Skeletal muscle tissue (tissue), 4 donors: ENCODE results near the gene CD274. TPM values are rescaled to one million over a fixed set of nuclear protein-coding genes. Genes with fewer than 3 reads are reported as not detected.
"Not testable (repeated sequence)": the region's sequence is repeated elsewhere in the genome, so short reads cannot be mapped to it uniquely, and the experiment has no call there.

Experiments
- H3K27ac ChIP-seq: one replicate; pipeline ENCODE4 v1.7.0; 2013; ENCODE audit warnings: mild to moderate bottlenecking, low read depth, low read length, inconsistent platforms
- H3K27me3 ChIP-seq, 3 donors: one replicate each; pipeline ENCODE4 v1.7.0; 2013; ENCODE audit warnings: low read length in 3 of 3; ENCODE audit not compliant: control insufficient read depth in 3 of 3, insufficient read depth in 3 of 3
- H3K36me3 ChIP-seq, 3 donors: one replicate each; pipeline ENCODE4 v1.7.0; 2013; ENCODE audit warnings: low read length in 3 of 3; ENCODE audit not compliant: control insufficient read depth in 3 of 3, insufficient read depth in 3 of 3
- H3K4me1 ChIP-seq, 3 donors: one replicate each; pipeline ENCODE4 v1.7.0; 2013; ENCODE audit warnings: low read length in 3 of 3, mild to moderate bottlenecking in 3 of 3; ENCODE audit not compliant: control insufficient read depth in 3 of 3, insufficient read depth in 3 of 3
- H3K4me3 ChIP-seq, 3 donors: one replicate each; pipeline ENCODE4 v1.7.0; 2013; ENCODE audit warnings: low read length in 3 of 3
- H3K9ac ChIP-seq, 3 donors: one replicate each; pipeline ENCODE4 v1.7.0; 2013; ENCODE audit warnings: low read length in 3 of 3, mild to moderate bottlenecking in 3 of 3, moderate library complexity in 2 of 3, low read depth in 1 of 3
- H3K9me3 ChIP-seq, 3 donors: one replicate each; pipeline ENCODE4 v1.7.0; 2013; ENCODE audit warnings: low read length in 3 of 3; ENCODE audit not compliant: control insufficient read depth in 3 of 3
- total RNA-seq: library from RNA; depleted of rRNA; stranded (reverse); fragments of >200 nt; gene quantifications from one replicate; pipeline ENCODE4 v1.2.3, GENCODE V29; 2014
- donor health status: Osteomylitis.

CD274 gene
- total RNA-seq, 1 donor from 2014 or later, result 0.52 TPM

DNA sequence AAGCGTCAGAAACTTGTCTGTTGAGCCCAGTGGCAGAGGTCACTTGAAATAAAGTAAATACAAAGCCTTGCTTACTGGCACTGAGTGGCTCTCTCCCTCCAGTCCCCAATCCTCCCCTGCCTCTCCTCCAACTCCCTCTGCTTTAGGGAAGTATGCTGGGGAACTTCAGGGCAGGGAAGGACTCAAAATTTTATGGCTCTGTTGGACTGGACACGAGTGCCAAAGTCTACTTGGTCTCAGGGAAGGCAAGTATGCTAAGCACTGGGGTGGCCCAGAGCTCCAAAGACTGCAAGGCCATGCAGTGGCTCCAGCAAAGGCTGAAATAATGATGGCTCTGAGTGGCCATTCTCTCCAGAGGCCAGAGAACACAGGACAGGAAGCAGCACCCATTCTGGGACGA is 22.2 kb upstream of the CD274 start:
- no peak overlapping the region for H3K27ac ChIP-seq
- no peak overlapping the region for H3K9ac ChIP-seq
- no peak overlapping the region for H3K4me3 ChIP-seq
- H3K27me3 ChIP-seq, result no peaks in the 10 kb centered on the region
- no peaks in the 10 kb centered on the region for H3K9me3 ChIP-seq
- H3K4me1 ChIP-seq, result no peaks in the 10 kb centered on the region
- peaks cover 5 to 17% (median 11%) of the 10 kb centered on the region in 3 donors for H3K36me3 ChIP-seq

DNA sequence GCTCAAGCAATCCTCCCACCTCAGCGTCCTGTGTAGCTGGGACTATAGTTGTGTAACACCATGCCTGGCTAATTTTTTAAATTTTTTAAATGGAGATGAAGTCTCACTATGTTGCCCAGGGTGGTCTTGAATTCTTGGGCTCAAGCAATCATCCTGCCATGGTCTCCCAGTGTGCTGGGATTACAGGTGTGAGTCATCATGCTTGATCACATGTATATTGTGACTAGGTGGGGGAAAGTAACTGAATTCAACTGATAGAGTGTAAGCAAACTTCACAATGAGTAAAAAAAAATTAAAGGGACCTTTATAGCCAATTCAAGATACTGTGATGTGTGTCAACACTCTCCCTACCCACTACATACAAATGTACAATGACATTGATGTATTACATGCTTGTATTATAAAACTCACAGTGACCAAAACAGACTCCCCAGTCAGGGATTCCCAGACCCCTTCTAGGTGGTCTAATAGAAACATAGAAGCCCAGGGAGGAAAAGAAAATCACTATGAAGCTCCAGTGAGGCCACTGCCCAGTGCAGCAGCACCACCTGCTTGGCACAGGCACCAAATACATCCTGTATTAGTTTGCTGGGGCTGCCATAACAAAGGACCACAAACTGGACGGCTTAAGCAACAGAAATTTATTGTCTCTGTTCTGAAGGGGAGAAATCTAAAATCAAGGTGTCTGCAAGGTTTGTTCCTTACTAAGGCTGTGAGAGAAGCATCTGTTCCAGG is 21.4 kb upstream of the CD274 start:
- H3K27me3 ChIP-seq, result no peaks in the 10 kb centered on the region
- H3K4me3 ChIP-seq, result no peak overlapping the region
- no peak overlapping the region for H3K27ac ChIP-seq
- peaks cover 5 to 17% (median 11%) of the 10 kb centered on the region in 3 donors for H3K36me3 ChIP-seq
- H3K9ac ChIP-seq, result no peak overlapping the region
- H3K9me3 ChIP-seq, result no peaks in the 10 kb centered on the region
- H3K4me1 ChIP-seq, result no peaks in the 10 kb centered on the region

DNA sequence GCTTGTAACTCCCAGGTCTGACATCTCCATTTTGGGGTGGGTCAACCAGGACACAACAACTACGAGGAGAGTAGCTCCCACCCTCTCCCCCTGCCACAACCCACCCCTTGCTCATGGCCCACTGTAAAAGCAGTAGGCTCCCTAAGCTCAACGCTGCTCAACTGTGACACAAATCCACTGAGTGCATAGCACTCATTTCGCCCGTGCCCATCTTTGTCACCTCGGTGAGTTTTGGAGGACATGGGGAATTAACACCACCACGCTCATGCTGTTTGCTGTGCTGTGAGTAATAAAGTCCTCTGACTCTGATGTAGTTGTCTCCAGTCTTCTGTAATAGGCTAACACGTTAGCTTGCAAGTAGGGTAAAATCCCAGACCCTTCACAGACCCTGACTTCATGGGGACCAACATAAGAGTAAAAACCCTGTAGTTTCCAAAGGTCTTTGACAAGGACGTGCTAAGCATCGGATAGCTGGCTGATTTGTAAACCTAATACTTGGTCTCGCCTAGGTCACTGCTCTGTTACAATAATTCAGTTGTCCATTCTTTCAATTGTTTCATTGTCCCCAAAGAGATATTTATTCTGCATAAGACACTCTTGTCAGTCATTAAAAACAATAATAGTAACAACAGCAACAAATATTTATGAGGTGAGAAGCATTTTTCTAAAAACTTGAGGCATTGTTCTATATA is 20.3 kb upstream of the CD274 start:
- H3K36me3 ChIP-seq, result peaks cover 5 to 17% (median 11%) of the 10 kb centered on the region in 3 donors
- H3K27me3 ChIP-seq, result no peaks in the 10 kb centered on the region
- H3K4me3 ChIP-seq, result no peak overlapping the region
- no peaks in the 10 kb centered on the region for H3K4me1 ChIP-seq
- no peak overlapping the region for H3K9ac ChIP-seq
- H3K9me3 ChIP-seq, result no peaks in the 10 kb centered on the region
- no peak overlapping the region for H3K27ac ChIP-seq

DNA sequence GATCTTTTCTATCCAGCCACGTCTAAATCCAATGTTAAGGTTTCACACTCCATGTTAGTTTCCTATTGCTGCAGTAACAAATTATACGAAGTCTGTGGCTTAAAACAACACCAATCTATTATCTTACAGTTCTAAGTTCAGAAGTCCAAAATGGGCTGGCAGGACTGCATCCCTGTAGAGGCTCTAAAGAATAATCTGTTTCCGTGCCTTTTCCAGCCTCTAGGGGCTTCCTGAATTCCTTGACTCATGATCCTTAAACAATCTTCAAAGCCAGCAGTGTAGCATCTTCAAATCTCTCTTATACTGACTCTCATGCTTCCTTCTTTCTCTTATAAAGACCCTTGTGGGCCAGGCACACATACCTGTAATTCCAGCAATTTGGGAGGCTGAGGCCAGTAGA is 19.4 kb upstream of the CD274 start:
- H3K9me3 ChIP-seq, result no peaks in the 10 kb centered on the region
- no peak overlapping the region for H3K27ac ChIP-seq
- no peaks in the 10 kb centered on the region for H3K27me3 ChIP-seq
- H3K4me1 ChIP-seq, result peaks cover 0 to 3% (median 2%) of the 10 kb centered on the region in 3 donors
- no peak overlapping the region for H3K4me3 ChIP-seq
- H3K9ac ChIP-seq, result no peak overlapping the region
- peaks cover 10 to 22% (median 15%) of the 10 kb centered on the region in 3 donors for H3K36me3 ChIP-seq

DNA sequence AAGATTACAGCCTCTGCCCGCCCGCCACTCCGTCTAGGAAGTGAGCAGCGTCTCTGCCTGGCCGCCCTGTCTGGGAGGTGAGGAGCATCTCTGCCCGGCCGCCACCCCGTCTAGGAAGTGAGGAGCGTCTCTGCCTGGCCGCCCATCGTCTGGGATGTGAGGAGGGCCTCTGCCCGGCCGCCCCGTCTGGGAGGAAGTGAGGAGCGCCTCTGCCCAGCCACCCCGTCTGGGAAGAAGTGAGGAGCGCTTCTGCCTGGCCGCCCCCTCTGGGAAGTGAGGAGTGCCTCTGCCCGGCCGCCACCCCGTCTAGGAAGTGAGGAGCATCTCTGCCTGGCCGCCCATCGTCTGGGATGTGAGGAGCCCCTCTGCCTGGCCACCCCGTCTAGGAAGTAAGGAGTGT is 17.5 kb upstream of the CD274 start:
- H3K27ac ChIP-seq, H3K9me3 ChIP-seq, H3K4me3 ChIP-seq, H3K9ac ChIP-seq, H3K27me3 ChIP-seq: not testable (repeated sequence)
- Histone ChIP-seq H3K36me3 (peaks cover 12 to 20% (median 15%) of the 10 kb centered on the region in 3 donors), H3K4me1 (peaks cover 7 to 19% (median 16%) of the 10 kb centered on the region in 3 donors)

DNA sequence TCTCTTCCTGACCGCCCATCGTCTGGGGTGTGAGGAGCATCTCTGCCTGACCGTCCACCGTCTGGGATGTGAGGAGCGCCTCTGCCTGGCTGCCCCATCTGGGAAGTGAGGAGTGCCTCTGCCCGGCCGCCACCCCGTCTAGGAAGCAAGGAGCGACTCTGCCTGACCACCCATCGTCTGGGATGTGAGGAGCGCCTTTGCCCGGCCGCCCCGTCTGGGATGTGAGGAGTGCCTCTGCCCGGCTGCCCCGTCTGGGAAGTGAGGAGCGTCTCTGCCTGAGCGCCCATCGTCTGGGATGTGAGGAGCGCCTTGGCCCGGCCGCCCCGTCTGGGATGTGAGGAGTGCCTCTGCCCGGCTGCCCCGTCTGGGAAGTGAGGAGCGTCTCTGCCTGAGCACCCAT is 17.0 kb upstream of the CD274 start:
- H3K9ac ChIP-seq, H3K4me3 ChIP-seq, H3K9me3 ChIP-seq, H3K27me3 ChIP-seq, H3K27ac ChIP-seq: not testable (repeated sequence)
- Histone ChIP-seq H3K36me3 (peaks cover 12 to 17% (median 15%) of the 10 kb centered on the region in 3 donors), H3K4me1 (peaks cover 10 to 23% (median 20%) of the 10 kb centered on the region in 3 donors)

DNA sequence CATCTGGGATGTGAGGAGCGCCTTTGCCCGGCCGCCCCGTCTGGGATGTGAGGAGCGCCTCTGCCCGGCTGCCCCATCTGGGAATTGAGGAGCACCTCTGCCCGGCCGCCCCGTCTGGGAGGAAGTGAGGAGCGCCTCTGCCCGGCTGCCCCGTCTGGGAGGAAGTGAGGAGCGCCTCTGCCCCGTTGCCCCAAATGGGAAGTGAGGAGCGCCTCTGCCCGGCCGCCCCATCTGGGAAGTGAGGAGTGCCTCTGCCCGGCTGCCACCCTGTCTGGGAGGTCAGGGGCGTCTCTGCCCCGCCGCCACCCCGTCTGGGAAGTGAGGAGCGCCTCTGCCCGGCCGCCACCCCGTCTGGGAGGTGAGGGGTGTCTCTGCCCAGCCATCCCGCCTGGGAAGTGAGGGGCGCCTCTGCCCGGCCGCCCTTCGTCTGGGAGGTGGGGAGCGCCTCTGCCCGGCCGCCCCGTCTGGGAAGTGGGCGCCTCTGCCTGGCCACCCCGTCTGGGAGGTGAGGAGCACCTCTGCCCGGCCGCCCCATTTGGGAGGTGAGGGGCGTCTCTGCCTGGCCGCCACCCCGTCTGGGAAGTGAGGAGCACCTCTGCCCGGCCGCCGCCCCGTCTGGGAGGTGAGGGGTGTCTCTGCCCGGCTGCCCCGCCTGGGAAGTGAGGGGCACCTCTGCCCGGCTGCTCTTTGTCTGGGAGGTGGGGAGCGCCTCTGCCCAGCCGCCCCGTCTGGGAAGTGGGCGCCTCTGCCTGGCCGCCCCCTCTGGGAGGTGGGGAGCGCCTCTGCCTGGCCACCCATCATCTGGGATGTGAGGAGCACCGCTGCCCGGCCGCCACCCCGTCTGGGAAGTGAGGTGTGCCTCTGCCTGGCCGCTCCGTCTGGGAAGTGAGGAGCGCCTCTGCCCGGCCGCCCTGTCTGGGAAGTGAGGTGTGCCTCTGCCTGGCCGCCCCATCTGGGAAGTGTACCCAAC is 16.2 kb upstream of the CD274 start:
- peaks cover 10 to 17% (median 15%) of the 10 kb centered on the region in 3 donors for H3K36me3 ChIP-seq
- H3K27me3 ChIP-seq, H3K9me3 ChIP-seq, H3K27ac ChIP-seq, H3K4me3 ChIP-seq, H3K9ac ChIP-seq: not testable (repeated sequence)
- peaks cover 18 to 31% (median 26%) of the 10 kb centered on the region in 3 donors for H3K4me1 ChIP-seq

DNA sequence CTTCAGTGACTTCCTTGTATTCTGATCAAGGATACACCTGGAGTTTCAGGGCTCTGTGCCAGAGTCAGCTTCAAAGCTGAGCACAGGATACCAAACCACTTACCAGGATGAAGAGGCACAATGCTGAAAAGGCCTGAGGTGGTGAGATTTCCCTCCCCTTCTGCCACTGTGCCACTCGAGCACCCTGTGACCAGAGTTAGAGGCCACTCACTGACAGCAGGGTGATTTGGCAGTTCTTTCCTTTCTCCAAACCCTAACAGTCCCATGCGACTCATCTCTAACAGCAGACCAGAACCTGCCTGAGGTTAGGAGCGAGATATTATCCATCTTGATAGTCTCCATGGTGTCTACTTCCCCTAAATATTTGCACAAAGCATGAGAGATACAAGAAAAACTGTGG is 14.4 kb upstream of the CD274 start:
- H3K9me3 ChIP-seq, result no peaks in the 10 kb centered on the region
- no peaks in the 10 kb centered on the region for H3K27me3 ChIP-seq
- H3K9ac ChIP-seq, result peak overlapping the region in 1 of 3 donors; percentile 50
- no peak overlapping the region for H3K4me3 ChIP-seq
- H3K27ac ChIP-seq, result no peak overlapping the region
- H3K4me1 ChIP-seq, result peaks cover 18 to 31% (median 26%) of the 10 kb centered on the region in 3 donors
- H3K36me3 ChIP-seq, result peaks cover 4 to 13% (median 8%) of the 10 kb centered on the region in 3 donors

DNA sequence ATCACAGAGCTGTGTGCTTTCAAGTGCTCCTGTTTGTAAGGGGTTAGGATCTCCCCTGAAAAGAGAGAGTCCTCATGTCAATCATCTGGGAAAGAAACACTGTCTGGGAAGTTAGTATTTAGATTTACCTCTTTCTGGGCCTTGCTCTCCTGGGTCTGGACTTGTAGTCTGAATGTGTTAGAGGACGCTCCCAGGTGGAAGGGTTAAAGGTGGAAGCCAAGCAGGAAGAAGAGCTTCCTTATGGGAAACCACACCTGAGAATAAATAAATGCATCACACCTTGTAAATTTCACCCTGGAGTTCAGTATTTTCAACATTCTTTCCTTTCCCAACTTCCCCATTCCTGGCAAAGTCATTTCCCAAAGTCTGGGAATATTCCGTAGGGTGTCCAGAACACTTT is 13.9 kb upstream of the CD274 start:
- H3K27me3 ChIP-seq, result no peaks in the 10 kb centered on the region
- peak overlapping the region in 1 of 3 donors; percentile 99 for H3K4me3 ChIP-seq
- peak overlapping the region; percentile 94 to 97 (median 96) for H3K9ac ChIP-seq
- no peak overlapping the region for H3K27ac ChIP-seq
- peaks cover 4 to 13% (median 8%) of the 10 kb centered on the region in 3 donors for H3K36me3 ChIP-seq
- H3K4me1 ChIP-seq, result peaks cover 18 to 31% (median 26%) of the 10 kb centered on the region in 3 donors
- H3K9me3 ChIP-seq, result no peaks in the 10 kb centered on the region
